IMR-90 (cell line): ENCODE data around the gene UNK. TPM values are rescaled to one million over a fixed set of nuclear protein-coding genes. Genes with fewer than 3 reads are reported as not detected.

Source experiments
- ATAC-seq: fragments of 200-7000 bp; cut with Tn5 transposase; 2 replicates; pipeline ENCODE4 v1.9.1; 2020; ENCODE audit warnings: low read depth, mild to moderate bottlenecking, moderate library complexity
- BruUV-seq: library from RNA; stranded (reverse); fragments of 400-500 nt; replicated peaks from 2 replicates; lab custom pipeline; 2021; lab: Mats Ljungman, UMichigan
- CTCF ChIA-PET: fragments of 300-600 bp; formaldehyde crosslinking; extraction: SDS; loops from one replicate; lab custom pipeline; 2021; ENCODE audit warnings: antibody characterized with exemption; lab: Yijun Ruan, JAX
- POLR2A ChIA-PET: fragments of 300-600 bp; sonication (Branson Sonifier 250); formaldehyde crosslinking; loops from one replicate; lab custom pipeline; 2022; ENCODE audit warnings: antibody characterized with exemption; ENCODE audit not compliant: unreplicated experiment; lab: Charles Lee
- DNase-seq: peaks from one replicate; pipeline ENCODE4 v3.0.0; 2013
- H2AFZ ChIP-seq: replicated peaks from 2 replicates; pipeline ENCODE3; 2013; ENCODE audit warnings: low read length, mild to moderate bottlenecking; ENCODE audit not compliant: poor library complexity
- H2AK5ac ChIP-seq: 2 replicates; pipeline ENCODE4 v1.6.1; 2013; ENCODE audit warnings: low read depth, low read length, inconsistent platforms
- H2AK9ac ChIP-seq: replicated peaks from 2 replicates; pipeline ENCODE3; 2013; ENCODE audit warnings: mild to moderate bottlenecking, low read depth, low read length, moderate library complexity; ENCODE audit not compliant: poor library complexity
- H2BK120ac ChIP-seq: 2 replicates; pipeline ENCODE4 v1.6.1; 2013; ENCODE audit warnings: low read depth, low read length, inconsistent platforms
- H2BK15ac ChIP-seq: 3 replicates; pipeline ENCODE4 v1.6.1; 2013; ENCODE audit warnings: low read depth, low read length, inconsistent platforms
- H2BK20ac ChIP-seq: 2 replicates; pipeline ENCODE4 v1.6.1; 2013; ENCODE audit warnings: low read depth, mild to moderate bottlenecking, inconsistent platforms, low read length, moderate library complexity
- H2BK5ac ChIP-seq: 2 replicates; pipeline ENCODE4 v1.6.1; 2013; ENCODE audit warnings: mild to moderate bottlenecking, low read depth, low read length, inconsistent platforms; ENCODE audit not compliant: poor library complexity, severe bottlenecking
- H3K14ac ChIP-seq: replicated peaks from 2 replicates; pipeline ENCODE4 v1.6.1; 2013; ENCODE audit warnings: low read depth, low read length, inconsistent platforms
- H3K18ac ChIP-seq: 2 replicates; pipeline ENCODE4 v1.6.1; 2013; ENCODE audit warnings: low read depth, low read length, control low read depth
- H3K23ac ChIP-seq: 2 replicates; pipeline ENCODE4 v1.6.1; 2013; ENCODE audit warnings: low read depth, low read length, inconsistent platforms
- H3K27ac ChIP-seq: 2 replicates; pipeline ENCODE4 v1.5.1; 2013; ENCODE audit warnings: mild to moderate bottlenecking, control low read depth, low read length; ENCODE audit not compliant: insufficient read depth
- H3K27me3 ChIP-seq: 2 replicates; pipeline ENCODE4 v1.6.1; 2013; ENCODE audit warnings: low read length; ENCODE audit not compliant: control insufficient read depth, insufficient read depth
- H3K36me3 ChIP-seq: 2 replicates; pipeline ENCODE4 v1.6.1; 2013; ENCODE audit warnings: low read length, mixed read lengths; ENCODE audit not compliant: control insufficient read depth, insufficient read depth
- H3K4ac ChIP-seq: 2 replicates; pipeline ENCODE4 v1.6.1; 2013; ENCODE audit warnings: low read depth, low read length, inconsistent platforms
- H3K4me1 ChIP-seq: 2 replicates; pipeline ENCODE4 v1.6.1; 2013; ENCODE audit warnings: low read length, mixed read lengths; ENCODE audit not compliant: control insufficient read depth, insufficient read depth
- H3K4me2 ChIP-seq: 2 replicates; pipeline ENCODE4 v1.6.1; 2013; ENCODE audit warnings: low read depth, mild to moderate bottlenecking, control low read depth, low read length, moderate library complexity
- H3K4me3 ChIP-seq: 2 replicates; pipeline ENCODE4 v1.5.1; 2013; ENCODE audit warnings: low read depth, mild to moderate bottlenecking, control low read depth, low read length, moderate library complexity; ENCODE audit not compliant: insufficient read depth
- H3K56ac ChIP-seq: 2 replicates; pipeline ENCODE4 v1.6.1; 2013; ENCODE audit warnings: low read length, inconsistent platforms; ENCODE audit not compliant: insufficient read depth; ENCODE audit errors: extremely low read depth
- H3K79me1 ChIP-seq, 2 experiments: 2 replicates each; pipeline ENCODE4 v1.6.1; 2013; ENCODE audit warnings: low read length in 2 of 2, inconsistent platforms in 1 of 2, low read depth in 1 of 2
- H3K9ac ChIP-seq: 2 replicates; pipeline ENCODE4 v1.6.1; 2013; ENCODE audit warnings: low read depth, low read length, control low read depth
- H3K9me1 ChIP-seq: 2 replicates; pipeline ENCODE4 v1.6.1; 2013; ENCODE audit warnings: low read length, inconsistent platforms; ENCODE audit not compliant: insufficient read depth
- H3K9me3 ChIP-seq: 2 replicates; pipeline ENCODE4 v1.6.1; 2013; ENCODE audit warnings: low read length; ENCODE audit not compliant: control insufficient read depth, insufficient read depth
- H4K20me1 ChIP-seq: 2 replicates; pipeline ENCODE4 v1.6.1; 2013; ENCODE audit warnings: low read length, inconsistent platforms; ENCODE audit not compliant: insufficient read depth
- H4K5ac ChIP-seq: 2 replicates; pipeline ENCODE4 v1.6.1; 2013; ENCODE audit warnings: mild to moderate bottlenecking, low read depth, low read length, control low read depth
- H4K8ac ChIP-seq, 2 experiments: 2 replicates each; pipeline ENCODE4 v1.6.1; 2013; ENCODE audit warnings: low read depth in 2 of 2, low read length in 2 of 2, control low read depth in 1 of 2, inconsistent platforms in 1 of 2
- H4K91ac ChIP-seq: 2 replicates; pipeline ENCODE4 v1.6.1; 2013; ENCODE audit warnings: low read depth, low read length, inconsistent platforms; ENCODE audit not compliant: insufficient read depth
- CEBPB ChIP-seq: IDR thresholded peaks from 2 replicates; pipeline ENCODE4 v1.6.1; 2012; ENCODE audit warnings: low read depth, low read length, improper control_type of control experiment
- FOS ChIP-seq: fragments of 150-350 bp; IDR thresholded peaks from 2 replicates; pipeline ENCODE4 v1.6.1; 2016; ENCODE audit warnings: low read depth, low read length
- MAFK ChIP-seq: IDR thresholded peaks from 2 replicates; pipeline ENCODE4 v1.6.1; 2012; ENCODE audit warnings: low read depth, low read length, improper control_type of control experiment
- MAZ ChIP-seq: IDR thresholded peaks from 2 replicates; pipeline ENCODE4 v1.6.1; 2012; ENCODE audit warnings: low read depth, mild to moderate bottlenecking, low read length, improper control_type of control experiment, moderate library complexity, borderline replicate concordance
- NFE2L2 ChIP-seq: fragments of 150-350 bp; IDR thresholded peaks from 2 replicates; pipeline ENCODE4 v1.6.1; 2016; ENCODE audit warnings: low read depth, mild to moderate bottlenecking, low read length
- POLR2A ChIP-seq: IDR thresholded peaks from 2 replicates; pipeline ENCODE4 v1.6.1; 2012; ENCODE audit warnings: mild to moderate bottlenecking, low read depth, low read length
- RAD21 ChIP-seq: IDR thresholded peaks from 2 replicates; pipeline ENCODE4 v1.6.1; 2012; ENCODE audit warnings: low read length, improper control_type of control experiment
- SMC3 ChIP-seq: fragments of 150-350 bp; IDR thresholded peaks from 2 replicates; pipeline ENCODE4 v1.6.1; 2016; ENCODE audit warnings: low read depth, mild to moderate bottlenecking, antibody characterized with exemption, low read length, moderate library complexity
- WGBS, 2 experiments: methylation state at CpG; one replicate each; pipeline versions ENCODE4 v1.1.5 to v1.1.7; 2013; ENCODE audit warnings: missing lambda C conversion rate in 2 of 2; ENCODE audit not compliant: insufficient read length in 1 of 2; ENCODE audit errors: extremely low coverage in 2 of 2; 5-methylcytosine and 5-hydroxymethylcytosine counted together
- dilution Hi-C: fragments of 300-500 bp; cut with HindIII; formaldehyde crosslinking; loops from one replicate; pipeline ENCODE4 v1.14.3; 2018; ENCODE audit warnings: low sequenced_read_pairs; ENCODE audit not compliant: unreplicated experiment
- in situ Hi-C: fragments of 300-500 bp; cut with MboI; formaldehyde crosslinking; loops from 3 replicates; pipeline ENCODE4 v1.14.3; 2019; ENCODE audit warnings: low sequenced_read_pairs, inconsistent platforms, mixed read lengths
- intact Hi-C: fragments of 100-400 bp; cut with micrococcal nuclease; formaldehyde crosslinking; loops from 2 replicates; pipeline ENCODE4 v1.10.0; 2022
- polyA plus RNA-seq, 3 experiments: library from polyadenylated mRNA; depleted of rRNA; stranded (reverse); fragments of >200 nt; gene quantifications; 2 replicates each; pipeline ENCODE4 v1.2.3, GENCODE V29; 2012; ENCODE audit warnings: low replicate concordance in 1 of 3
- total RNA-seq: library from RNA; depleted of rRNA; stranded (reverse); fragments of >200 nt; gene quantifications from 2 replicates; pipeline ENCODE4 v1.2.3, GENCODE V29; 2012
- TF ChIP-seq, protein P1 (sequence below): fragments of 150-350 bp; IDR thresholded peaks from 2 replicates; pipeline ENCODE4 v1.6.1; 2017; ENCODE audit warnings: mild to moderate bottlenecking, antibody characterized with exemption, low read length, low read depth
- TF ChIP-seq, protein P2 (sequence below): fragments of 150-350 bp; IDR thresholded peaks from 2 replicates; pipeline ENCODE4 v1.6.1; 2016; ENCODE audit warnings: low read depth, mild to moderate bottlenecking, low read length, moderate library complexity, borderline replicate concordance
- TF ChIP-seq, protein P3 (sequence below): conservative IDR thresholded peaks from 2 replicates; pipeline ENCODE4 v1.5.1; 2012; ENCODE audit warnings: mild to moderate bottlenecking, low read depth, low read length, improper control_type of control experiment

Gene UNK
- total and polyA plus RNA-seq, 2 of the 4 experiments (the other 2 are of a cell fraction) = 15.4 to 17.3 TPM

DNA sequence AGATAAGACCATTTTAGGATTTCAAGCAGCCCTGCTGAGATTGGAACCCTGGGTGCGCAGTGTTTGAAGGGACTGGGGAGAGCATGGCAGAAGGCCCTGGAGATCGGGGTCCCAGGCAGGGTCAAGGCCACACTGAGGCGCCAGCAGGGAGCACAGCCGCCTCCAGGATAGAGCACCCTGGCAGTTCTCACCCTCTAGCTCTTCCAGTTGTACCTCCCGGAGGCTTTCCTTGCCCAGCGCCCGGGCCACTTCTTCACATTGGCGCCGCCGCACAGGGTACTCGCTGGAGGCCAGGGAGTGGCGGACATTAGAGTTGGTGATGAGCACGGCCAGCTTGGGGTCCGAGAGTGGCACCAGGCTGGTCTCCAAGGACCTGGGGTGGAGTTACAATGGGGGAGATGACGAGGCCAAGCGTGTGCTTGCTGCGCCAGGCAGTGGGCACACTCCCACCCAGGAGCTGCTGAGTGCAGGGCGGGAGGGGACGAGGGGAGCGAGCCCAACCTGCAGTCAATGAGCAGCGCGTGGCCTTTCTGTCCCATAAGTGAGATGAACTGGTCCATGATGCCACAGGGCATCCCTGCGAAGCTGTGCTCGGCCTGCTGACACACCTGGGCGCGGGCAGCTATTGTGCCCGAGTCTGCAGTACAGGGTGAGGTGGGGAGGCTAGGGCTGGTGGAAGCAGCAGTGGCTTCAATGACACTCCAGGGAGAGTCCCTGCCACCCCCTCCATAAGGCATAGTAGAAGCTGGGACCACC lies 21.9 kb upstream of the UNK start:
- no peak for DNase-seq
- H2BK120ac ChIP-seq = no peak overlapping the region
- H4K91ac ChIP-seq = no peak overlapping the region
- TF ChIP-seq FOS (no peak), CEBPB (no peak), MAZ (no peak), SMC3 (no peak), MAFK (no peak), POLR2A (no peak), RAD21 (no peak), NFE2L2 (no peak)
- TF ChIP-seq, protein P1, sequence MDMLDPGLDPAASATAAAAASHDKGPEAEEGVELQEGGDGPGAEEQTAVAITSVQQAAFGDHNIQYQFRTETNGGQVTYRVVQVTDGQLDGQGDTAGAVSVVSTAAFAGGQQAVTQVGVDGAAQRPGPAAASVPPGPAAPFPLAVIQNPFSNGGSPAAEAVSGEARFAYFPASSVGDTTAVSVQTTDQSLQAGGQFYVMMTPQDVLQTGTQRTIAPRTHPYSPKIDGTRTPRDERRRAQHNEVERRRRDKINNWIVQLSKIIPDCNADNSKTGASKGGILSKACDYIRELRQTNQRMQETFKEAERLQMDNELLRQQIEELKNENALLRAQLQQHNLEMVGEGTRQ = no peak
- TF ChIP-seq, protein P2, sequence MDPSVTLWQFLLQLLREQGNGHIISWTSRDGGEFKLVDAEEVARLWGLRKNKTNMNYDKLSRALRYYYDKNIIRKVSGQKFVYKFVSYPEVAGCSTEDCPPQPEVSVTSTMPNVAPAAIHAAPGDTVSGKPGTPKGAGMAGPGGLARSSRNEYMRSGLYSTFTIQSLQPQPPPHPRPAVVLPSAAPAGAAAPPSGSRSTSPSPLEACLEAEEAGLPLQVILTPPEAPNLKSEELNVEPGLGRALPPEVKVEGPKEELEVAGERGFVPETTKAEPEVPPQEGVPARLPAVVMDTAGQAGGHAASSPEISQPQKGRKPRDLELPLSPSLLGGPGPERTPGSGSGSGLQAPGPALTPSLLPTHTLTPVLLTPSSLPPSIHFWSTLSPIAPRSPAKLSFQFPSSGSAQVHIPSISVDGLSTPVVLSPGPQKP = no peak
- TF ChIP-seq, protein P3, sequence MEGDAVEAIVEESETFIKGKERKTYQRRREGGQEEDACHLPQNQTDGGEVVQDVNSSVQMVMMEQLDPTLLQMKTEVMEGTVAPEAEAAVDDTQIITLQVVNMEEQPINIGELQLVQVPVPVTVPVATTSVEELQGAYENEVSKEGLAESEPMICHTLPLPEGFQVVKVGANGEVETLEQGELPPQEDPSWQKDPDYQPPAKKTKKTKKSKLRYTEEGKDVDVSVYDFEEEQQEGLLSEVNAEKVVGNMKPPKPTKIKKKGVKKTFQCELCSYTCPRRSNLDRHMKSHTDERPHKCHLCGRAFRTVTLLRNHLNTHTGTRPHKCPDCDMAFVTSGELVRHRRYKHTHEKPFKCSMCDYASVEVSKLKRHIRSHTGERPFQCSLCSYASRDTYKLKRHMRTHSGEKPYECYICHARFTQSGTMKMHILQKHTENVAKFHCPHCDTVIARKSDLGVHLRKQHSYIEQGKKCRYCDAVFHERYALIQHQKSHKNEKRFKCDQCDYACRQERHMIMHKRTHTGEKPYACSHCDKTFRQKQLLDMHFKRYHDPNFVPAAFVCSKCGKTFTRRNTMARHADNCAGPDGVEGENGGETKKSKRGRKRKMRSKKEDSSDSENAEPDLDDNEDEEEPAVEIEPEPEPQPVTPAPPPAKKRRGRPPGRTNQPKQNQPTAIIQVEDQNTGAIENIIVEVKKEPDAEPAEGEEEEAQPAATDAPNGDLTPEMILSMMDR = no peak
- no peak overlapping the region for H3K56ac ChIP-seq
- no peak overlapping the region for H3K27ac ChIP-seq
- H3K27me3 ChIP-seq = no peaks in the 10 kb centered on the region
- no peak overlapping the region for H3K23ac ChIP-seq
- POLR2A ChIA-PET = no interaction called here
- dilution Hi-C loops (no loop called here), intact Hi-C loops (no loop called here), in situ Hi-C loops (no loop called here)
- H3K4me1 ChIP-seq = peaks cover 7% of the 10 kb centered on the region
- CTCF ChIA-PET = interaction anchor here (0.6 to 1.3 kb wide), 3 partner anchors 9 to 130 kb away, joined by 3 to 10 read pairs (median 6); no protein-coding TSS in a partner anchor
- H4K20me1 ChIP-seq = no peaks in the 10 kb centered on the region
- no peak overlapping the region for H3K4me3 ChIP-seq
- H3K9me1 ChIP-seq = peaks cover 10% of the 10 kb centered on the region; the same call in 1 of the 2 replicates
- no peak overlapping the region for H2BK20ac ChIP-seq
- no peak overlapping the region for H2AFZ ChIP-seq
- BruUV-seq = no TSS peak
- H4K5ac ChIP-seq = no peak overlapping the region
- H3K4ac ChIP-seq = no peak overlapping the region
- H2BK15ac ChIP-seq = no peak overlapping the region
- WGBS, 2 experiments = 97% methylated on average over 7 of the region's 27 CpGs; no CpG with 5 or more reads in 1 of the 2 experiments
- no peak overlapping the region for H3K18ac ChIP-seq
- no peak overlapping the region for H3K9ac ChIP-seq
- H2BK5ac ChIP-seq = no peak overlapping the region
- 0 out of 2 replicates have a peak overlapping the region, but pooled peaks have one; percentile 8 for H2AK5ac ChIP-seq
- no peak overlapping the region for H3K14ac ChIP-seq
- H3K36me3 ChIP-seq = no peaks in the 10 kb centered on the region
- ATAC-seq = no peak
- H3K79me1 ChIP-seq = peaks cover 5 to 12% of the 10 kb centered on the region in 2 experiments; a peak in 3 of 4 replicates
- H2AK9ac ChIP-seq = no peak overlapping the region
- no peaks in the 10 kb centered on the region for H3K9me3 ChIP-seq
- no peak overlapping the region for H3K4me2 ChIP-seq
- no peak overlapping the region for H4K8ac ChIP-seq
